ENCODE results near the gene ARIH2.

The ARIH2 gene

GRCh38 chr3:48951764-48952163, 33.1 kb downstream of the ARIH2 start:
- intact Hi-C loops (cut with DNase I; ENCODE audit: low total_unique reads), result no loop called here
- no peak overlapping the region for H3K27ac ChIP-seq
- H3K27me3 ChIP-seq, result no peaks in the 10 kb centered on the region
- H3K9me3 ChIP-seq, result no peaks in the 10 kb centered on the region
- no peak for DNase-seq
- H3K4me3 ChIP-seq, result no peak overlapping the region
- H3K36me3 ChIP-seq, result peaks cover 4 to 16% (median 15%) of the 10 kb centered on the region in 3 donors
- H3K4me1 ChIP-seq, result peaks cover 0 to 26% (median 5%) of the 10 kb centered on the region in 4 donors
- TF ChIP-seq CTCF (IDR thresholded peaks at IDR 0.05), result no peak

GRCh38 chr3:48952510-48953118, 34.0 kb downstream of the ARIH2 start:
- H3K4me1 ChIP-seq, result peaks cover 0 to 26% (median 5%) of the 10 kb centered on the region in 4 donors
- intact Hi-C loops (cut with DNase I; ENCODE audit: low total_unique reads), result no loop called here
- no peak for DNase-seq
- H3K36me3 ChIP-seq, result peaks cover 4 to 16% (median 13%) of the 10 kb centered on the region in 3 donors
- TF ChIP-seq CTCF (IDR thresholded peaks at IDR 0.05), result peak in 1 of 2 experiments; percentile 9
- H3K4me3 ChIP-seq, result no peak overlapping the region
- no peaks in the 10 kb centered on the region for H3K9me3 ChIP-seq
- no peaks in the 10 kb centered on the region for H3K27me3 ChIP-seq
- no peak overlapping the region for H3K27ac ChIP-seq

GRCh38 chr3:48957006-48957705, 38.5 kb downstream of the ARIH2 start:
- no peaks in the 10 kb centered on the region for H3K4me1 ChIP-seq
- intact Hi-C loops (cut with DNase I; ENCODE audit: low total_unique reads), result no loop called here

GRCh38 chr3:48960841-48961413, 42.3 kb downstream of the ARIH2 start:
- Histone ChIP-seq H3K4me3 (no peak overlapping the region), H3K36me3 (peaks cover 15 to 60% (median 41%) of the 10 kb centered on the region in 3 donors), H3K27ac (no peak overlapping the region), H3K4me1 (no peaks in the 10 kb centered on the region), H3K27me3 (no peaks in the 10 kb centered on the region), H3K9me3 (no peaks in the 10 kb centered on the region)
- intact Hi-C loops (cut with DNase I; ENCODE audit: low total_unique reads), result no loop called here
- no peak for TF ChIP-seq CTCF (IDR thresholded peaks at IDR 0.05)
- no peak for DNase-seq

More at GRCh38 chr3:48957006-48957705, 38.5 kb downstream of the ARIH2 start:
- no peak overlapping the region for H3K4me3 ChIP-seq
- no peaks in the 10 kb centered on the region for H3K9me3 ChIP-seq
- no peak overlapping the region for H3K27ac ChIP-seq
- TF ChIP-seq CTCF (IDR thresholded peaks at IDR 0.05), result no peak
- H3K36me3 ChIP-seq, result peaks cover 4 to 40% (median 31%) of the 10 kb centered on the region in 3 donors
- no peaks in the 10 kb centered on the region for H3K27me3 ChIP-seq
- DNase-seq, result no peak

GRCh38 chr3:48962340-48962739, 43.7 kb downstream of the ARIH2 start:
- Histone ChIP-seq H3K4me1 (no peaks in the 10 kb centered on the region), H3K27me3 (no peaks in the 10 kb centered on the region), H3K36me3 (peaks cover 22 to 75% (median 53%) of the 10 kb centered on the region in 3 donors), H3K4me3 (no peak overlapping the region), H3K9me3 (no peaks in the 10 kb centered on the region), H3K27ac (no peak overlapping the region)
- DNase-seq, result no peak
- no peak for TF ChIP-seq CTCF (IDR thresholded peaks at IDR 0.05)
- intact Hi-C loops (cut with DNase I; ENCODE audit: low total_unique reads), result no loop called here

All from tibial artery (tissue), 4 donors.